Stimulated activated CD8-positive, alpha-beta memory T cell treated with anti-CD3 and anti-CD28 coated beads, Interleukin-7, amount 100 ng/mL, for 4 hours (primary cell): Measurements from ENCODE around the gene CFAP298.
"Not testable (repeated sequence)": the region's sequence is repeated elsewhere in the genome, so short reads cannot be mapped to it uniquely, and the experiment has no call there.

Experiments used
- DNase-seq, 2 donors: peaks; one replicate each; pipeline ENCODE4 v3.0.0-alpha.2; 2020; ENCODE audit warnings: low read depth in 2 of 2

Gene CFAP298

DNA sequence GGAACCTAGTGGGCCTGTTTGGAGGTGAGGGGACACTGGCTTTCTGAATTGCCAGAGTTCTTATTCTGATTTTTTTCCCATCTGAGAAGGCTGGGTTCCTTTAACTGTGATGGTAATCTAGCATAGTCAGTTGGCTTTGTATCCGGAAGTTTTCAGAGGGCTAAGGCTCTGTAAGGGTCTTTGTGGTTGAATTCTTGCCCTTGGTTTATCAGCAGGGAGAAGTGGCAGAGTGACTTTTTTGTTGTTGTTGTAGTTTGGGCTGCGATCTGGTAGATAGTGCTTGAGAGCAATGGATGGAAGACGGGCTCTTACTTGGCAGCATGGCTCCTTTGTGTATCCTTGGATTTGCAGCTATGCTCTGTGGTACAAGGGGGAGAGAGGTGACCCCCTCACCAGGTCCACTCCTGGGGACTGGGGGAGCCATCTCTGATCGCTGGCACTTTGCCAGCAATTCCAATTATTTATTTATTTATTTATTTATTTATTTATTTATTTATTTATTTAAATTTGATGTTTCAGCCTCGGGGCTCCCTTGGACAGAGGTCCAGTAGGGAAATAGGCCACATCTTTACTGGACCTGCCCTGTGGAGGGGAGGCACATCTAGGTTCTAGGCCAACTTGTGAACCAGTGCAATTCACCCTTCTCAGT lies 45.3 kb downstream of the CFAP298 start:
- DNase-seq = no peak

DNA sequence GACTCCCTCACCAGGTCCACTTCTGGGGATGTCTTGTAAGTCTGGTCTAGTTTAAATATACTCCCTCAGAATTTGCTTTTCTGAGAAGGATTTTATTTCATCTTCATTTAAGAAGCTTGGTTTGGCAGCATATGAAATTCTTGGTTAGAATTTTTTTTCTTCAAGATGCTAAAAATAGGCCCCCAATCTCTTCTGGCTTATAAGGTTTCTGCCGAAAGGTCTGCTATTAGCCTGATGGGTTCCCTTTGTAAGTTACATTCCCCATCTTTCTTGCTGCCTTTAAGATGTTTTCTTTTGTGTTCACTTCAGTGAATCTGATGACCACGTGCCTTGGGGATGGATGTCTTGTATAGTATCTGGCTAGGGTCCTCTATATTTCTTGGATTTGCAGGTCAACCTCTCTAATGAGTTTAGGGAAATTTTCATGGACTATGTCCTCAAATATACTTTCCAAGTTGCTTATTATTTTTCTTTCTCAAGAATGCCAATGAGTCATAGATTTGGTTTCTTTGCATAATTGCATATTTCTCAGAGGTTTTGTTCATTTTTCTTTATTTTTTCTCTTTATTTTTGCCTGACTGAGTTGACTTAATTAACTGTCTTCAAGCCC lies 46.2 kb downstream of the CFAP298 start:
- no peak for DNase-seq

DNA sequence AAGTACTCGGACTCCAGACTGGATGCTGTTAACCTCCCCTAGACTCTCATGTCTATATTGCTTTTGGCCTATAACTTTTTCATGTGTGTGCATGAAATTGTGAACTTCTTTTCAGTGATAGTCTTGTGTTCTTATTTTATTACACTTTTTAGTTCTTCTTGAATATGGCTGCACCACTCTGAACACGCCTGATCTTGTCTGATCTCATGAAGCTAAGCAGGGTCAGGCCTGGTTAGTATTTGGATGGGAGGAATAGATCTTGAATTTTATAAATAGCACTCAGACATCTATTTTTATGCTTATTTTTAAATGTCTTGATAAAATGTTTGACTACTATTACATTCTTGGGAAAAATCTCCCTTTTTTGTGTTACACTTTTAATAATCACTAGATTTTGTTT lies 49.3 kb downstream of the CFAP298 start:
- DNase-seq = no peak

DNA sequence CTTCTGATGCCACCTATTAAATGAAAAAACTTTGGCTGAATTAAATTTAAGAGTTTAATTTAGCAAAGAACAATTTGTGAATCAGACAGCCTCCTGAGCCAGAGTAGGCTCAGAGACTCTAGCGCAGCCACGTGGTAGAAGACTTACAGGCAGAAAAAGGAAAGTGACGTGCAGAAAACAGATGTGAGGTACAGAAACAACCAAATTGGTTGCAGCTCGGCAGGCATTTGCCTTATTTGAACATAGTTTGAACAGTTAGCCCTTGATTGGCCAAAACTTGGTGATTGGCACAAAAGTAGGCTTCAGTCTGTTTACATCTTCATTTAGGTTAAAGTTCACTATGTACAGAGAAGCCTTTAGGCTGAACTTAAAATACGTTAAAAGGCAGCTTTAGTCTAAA lies 49.8 kb downstream of the CFAP298 start:
- no peak for DNase-seq

DNA sequence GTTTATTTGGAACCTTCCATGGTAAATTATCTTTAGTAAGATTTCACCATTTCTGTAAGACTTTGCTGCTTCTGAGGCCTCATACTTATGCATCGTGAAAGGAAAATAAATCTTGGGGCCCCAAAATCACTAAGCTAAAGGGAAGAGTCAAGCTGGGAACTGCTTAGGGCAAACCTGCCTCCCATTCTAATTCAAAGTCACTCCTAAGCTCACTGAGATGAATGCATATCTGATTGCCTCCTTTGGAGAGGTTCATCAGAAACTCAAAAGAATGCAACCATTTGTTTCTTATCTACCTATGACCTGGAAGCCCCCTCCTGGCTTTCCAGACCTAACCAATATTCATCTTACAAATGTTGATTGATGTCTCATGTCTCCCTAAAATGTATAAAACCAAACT lies 50.7 kb downstream of the CFAP298 start:
- not testable (repeated sequence) for DNase-seq

DNA sequence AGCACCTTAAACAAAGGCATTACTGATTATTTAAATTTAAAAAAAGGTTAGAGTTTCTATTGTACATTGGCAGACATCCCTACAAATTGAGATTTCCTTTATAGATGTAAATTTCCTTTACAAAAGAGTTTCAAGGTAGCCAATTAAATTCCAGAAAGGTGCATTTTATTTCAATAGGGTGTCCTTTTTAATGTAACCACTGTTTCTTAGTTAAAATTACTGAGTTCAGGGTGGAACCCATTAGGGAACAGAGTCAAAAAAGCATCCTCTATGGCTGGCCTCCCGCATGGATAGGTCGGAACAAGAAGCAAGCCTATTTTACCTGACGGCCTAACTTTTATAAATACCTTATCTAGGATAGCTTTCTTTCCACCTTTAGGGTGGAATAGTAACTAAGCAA lies 51.3 kb downstream of the CFAP298 start:
- DNase-seq = no peak

DNA sequence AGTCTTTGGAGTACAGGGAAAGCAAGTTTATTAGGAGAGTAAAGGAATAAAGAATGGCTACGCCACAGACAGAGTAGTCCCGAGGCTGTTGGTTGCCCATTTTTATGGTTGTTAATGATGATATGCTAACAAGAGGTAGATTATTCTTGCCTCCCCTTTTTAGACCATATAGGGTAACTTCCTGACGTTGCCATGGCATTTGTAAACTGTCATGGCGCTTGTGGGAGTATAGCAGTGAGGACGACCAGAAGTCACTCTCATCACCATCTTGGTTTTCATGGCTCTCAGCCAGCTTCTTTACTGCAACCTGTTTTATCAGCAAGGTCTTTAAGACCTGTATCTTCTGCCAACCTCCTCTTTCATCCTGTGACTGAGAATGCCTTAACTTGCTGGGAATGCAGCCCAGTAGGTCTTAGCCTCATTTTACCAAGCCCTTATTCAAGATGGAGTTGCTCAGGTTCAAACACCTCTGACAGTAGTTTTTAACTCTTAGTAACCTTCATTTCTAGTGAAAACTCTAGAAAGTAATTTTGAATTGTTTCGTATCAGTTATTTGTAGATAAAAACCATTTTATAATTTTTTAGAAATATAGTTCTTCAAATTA lies 53.1 kb downstream of the CFAP298 start:
- DNase-seq = no peak

DNA sequence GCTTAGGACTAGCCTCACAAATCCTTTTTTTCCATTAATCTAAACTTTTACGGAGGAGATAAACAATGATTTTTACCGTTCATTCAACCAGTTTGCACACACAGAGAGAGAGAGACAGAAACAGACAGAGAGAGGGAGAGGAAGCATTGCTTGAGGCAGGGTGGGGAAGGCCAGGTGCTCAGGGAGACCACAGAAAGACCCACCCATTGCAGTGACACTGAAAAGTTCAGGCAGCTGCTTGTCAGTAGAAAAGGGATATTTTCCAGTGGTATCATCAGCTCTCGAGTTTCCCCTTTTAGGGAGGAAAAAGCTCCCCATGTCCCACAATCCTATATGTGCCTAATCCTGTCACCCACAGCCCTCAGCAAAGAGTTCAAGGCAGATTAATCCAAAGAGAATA lies 54.1 kb downstream of the CFAP298 start:
- no peak for DNase-seq

DNA sequence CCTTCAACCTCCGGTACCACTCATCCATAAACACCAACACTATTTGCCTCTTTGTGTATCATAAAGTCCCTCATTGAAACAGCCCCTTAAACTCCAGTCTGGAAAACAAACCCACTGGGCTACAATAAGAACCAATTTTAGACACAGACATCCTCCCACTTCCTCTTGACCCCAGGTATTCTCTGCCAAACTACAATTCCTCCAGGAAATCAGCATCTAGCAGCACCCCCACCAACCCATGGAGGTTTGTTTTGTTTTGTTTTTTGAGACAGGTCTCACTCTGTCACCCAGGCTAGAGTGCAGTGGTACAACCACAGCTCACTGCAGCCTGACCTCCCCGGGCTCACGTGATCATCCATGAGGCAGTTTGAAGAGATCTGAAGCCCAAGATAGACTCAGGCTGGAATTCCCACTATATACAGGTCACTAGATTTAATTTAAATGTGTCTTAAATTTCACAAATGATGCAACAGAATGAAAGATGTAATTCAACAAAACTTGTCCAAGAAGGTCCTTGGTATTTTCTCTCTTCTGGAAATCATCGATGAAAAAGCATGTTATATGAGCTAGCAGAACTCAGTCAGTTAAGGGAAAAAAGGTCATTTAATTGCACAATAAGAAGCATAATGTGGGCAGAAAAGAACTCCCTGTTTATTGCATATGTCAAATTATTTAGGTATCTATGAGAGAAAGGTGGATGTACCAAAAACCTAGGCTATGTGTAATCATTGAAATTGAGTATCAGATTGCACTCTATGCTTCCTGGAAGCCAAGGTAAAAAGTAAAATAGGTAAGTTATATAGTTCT lies 57.1 kb downstream of the CFAP298 start:
- DNase-seq = no peak

DNA sequence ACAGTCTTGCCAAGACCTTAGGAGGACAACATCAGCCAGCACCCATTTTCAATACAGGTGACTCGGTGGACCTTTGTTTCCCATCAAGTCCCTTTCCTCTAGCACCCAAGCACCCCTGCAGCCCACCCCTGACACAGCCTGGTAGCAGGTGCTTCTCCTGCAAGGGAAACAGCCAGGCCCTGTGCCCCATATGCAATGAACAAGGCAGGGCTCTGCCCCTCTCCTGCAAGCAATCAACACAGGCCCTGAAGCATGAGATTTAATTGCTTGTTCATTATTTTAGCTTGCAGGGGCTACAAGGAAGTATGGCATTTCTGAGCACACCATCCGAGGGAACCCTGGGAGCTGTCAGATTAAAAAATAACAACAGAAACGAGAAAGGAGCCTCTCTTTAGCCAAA lies 62.3 kb downstream of the CFAP298 start:
- no peak for DNase-seq

DNA sequence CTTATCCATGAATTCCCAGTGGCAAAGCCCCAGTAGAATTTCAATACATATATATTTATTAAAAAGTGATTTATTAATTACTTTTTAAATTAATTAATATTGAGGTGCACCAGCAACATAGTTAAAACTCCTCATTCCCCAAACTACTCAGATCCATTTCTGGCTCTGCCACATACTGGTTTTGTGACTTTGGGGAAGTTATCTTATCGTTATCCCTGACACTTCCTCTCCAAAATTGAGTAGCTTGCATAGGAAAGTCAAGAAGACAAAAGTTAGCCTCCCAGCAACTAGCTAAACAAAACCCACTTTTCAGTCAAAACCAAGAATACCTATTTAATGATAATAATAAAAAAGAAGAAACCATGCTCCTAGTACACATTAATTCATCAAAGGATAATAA lies 62.7 kb downstream of the CFAP298 start:
- no peak for DNase-seq
